Measurements from ENCODE around the gene PLPP4.

The PLPP4 gene

GRCh38 chr10:120517881-120518484 is 61.0 kb downstream of the PLPP4 start:
- no peak for DNase-seq (ENCODE audit: low spot score)

GRCh38 chr10:120521880-120522279 is 64.9 kb downstream of the PLPP4 start:
- DNase-seq (ENCODE audit: low spot score): no peak

GRCh38 chr10:120527691-120528090 is 70.7 kb downstream of the PLPP4 start:
- DNase-seq (ENCODE audit: low spot score): no peak

- no peak for DNase-seq (ENCODE audit: low spot score)
Measured at GRCh38 chr10:120530699-120531098, 73.7 kb downstream of the PLPP4 start.

GRCh38 chr10:120538091-120538490 is 81.1 kb downstream of the PLPP4 start:
- DNase-seq (ENCODE audit: low spot score): no peak

GRCh38 chr10:120539076-120539475 is 82.0 kb downstream of the PLPP4 start:
- DNase-seq (ENCODE audit: low spot score): no peak

GRCh38 chr10:120540486-120540885 is 83.5 kb downstream of the PLPP4 start:
- no peak for DNase-seq (ENCODE audit: low spot score)

- no peak for DNase-seq (ENCODE audit: low spot score)
Measured at GRCh38 chr10:120541984-120542383, 85.0 kb downstream of the PLPP4 start.

GRCh38 chr10:120542591-120542990 is 85.6 kb downstream of the PLPP4 start:
- DNase-seq (ENCODE audit: low spot score): no peak

GRCh38 chr10:120543291-120543690 is 86.3 kb downstream of the PLPP4 start:
- no peak for DNase-seq (ENCODE audit: low spot score)

- no peak for DNase-seq (ENCODE audit: low spot score)
Measured at GRCh38 chr10:120548210-120548609, 91.2 kb downstream of the PLPP4 start.

- DNase-seq (ENCODE audit: low spot score): no peak
Measured at GRCh38 chr10:120552262-120552661, 95.2 kb downstream of the PLPP4 start.

- no peak for DNase-seq (ENCODE audit: low spot score)
Measured at GRCh38 chr10:120553911-120554310, 96.9 kb downstream of the PLPP4 start.

GRCh38 chr10:120555436-120555835 is 98.4 kb downstream of the PLPP4 start:
- no peak for DNase-seq (ENCODE audit: low spot score)

- no peak for DNase-seq (ENCODE audit: low spot score)
Measured at GRCh38 chr10:120555842-120556532, 99.0 kb downstream of the PLPP4 start.

GRCh38 chr10:120557311-120557710 is 100.3 kb downstream of the PLPP4 start:
- no peak for DNase-seq (ENCODE audit: low spot score)

- no peak for DNase-seq (ENCODE audit: low spot score)
Measured at GRCh38 chr10:120559800-120560199, 102.8 kb downstream of the PLPP4 start.

GRCh38 chr10:120562956-120563355 is 105.9 kb downstream of the PLPP4 start:
- no peak for DNase-seq (ENCODE audit: low spot score)

GRCh38 chr10:120570418-120570817 is 113.4 kb downstream of the PLPP4 start:
- no peak for DNase-seq (ENCODE audit: low spot score)

- no peak for DNase-seq (ENCODE audit: low spot score)
Measured at GRCh38 chr10:120571266-120571665, 114.2 kb downstream of the PLPP4 start.

- no peak for DNase-seq (ENCODE audit: low spot score)
Measured at GRCh38 chr10:120572307-120572706, 115.3 kb downstream of the PLPP4 start.

- DNase-seq (ENCODE audit: low spot score): no peak
Measured at GRCh38 chr10:120573355-120573754, 116.3 kb downstream of the PLPP4 start.

GRCh38 chr10:120574981-120575380 is 118.0 kb downstream of the PLPP4 start:
- DNase-seq (ENCODE audit: low spot score): no peak

- no peak for DNase-seq (ENCODE audit: low spot score)
Measured at GRCh38 chr10:120575411-120575810, 118.4 kb downstream of the PLPP4 start.

Data from CD4-positive, alpha-beta T cell treated with Interleukin-15 for 4 hours (primary cell).